ENCODE data around the gene ASCC2.

DNA sequence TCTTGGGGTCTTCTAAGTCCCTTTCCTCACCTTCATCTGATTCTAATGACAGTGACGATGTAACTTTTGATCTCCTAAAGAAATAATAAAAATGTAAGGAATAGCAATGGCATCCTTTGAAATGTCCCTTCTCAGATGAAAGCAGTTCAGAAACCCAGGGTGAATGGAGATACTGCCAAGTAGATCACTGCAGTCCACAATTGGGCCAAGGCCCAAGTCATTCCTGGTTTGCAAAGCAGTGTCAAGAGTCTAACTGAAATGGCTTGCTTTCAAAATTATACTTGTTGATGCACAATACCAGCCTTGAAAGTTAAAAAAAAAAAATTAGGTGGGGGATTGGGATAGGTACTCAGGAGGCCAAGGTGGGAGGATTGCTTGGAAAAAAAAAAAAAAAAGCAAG lies 20.4 kb downstream of the ASCC2 start:
- TF ChIP-seq, protein P1, sequence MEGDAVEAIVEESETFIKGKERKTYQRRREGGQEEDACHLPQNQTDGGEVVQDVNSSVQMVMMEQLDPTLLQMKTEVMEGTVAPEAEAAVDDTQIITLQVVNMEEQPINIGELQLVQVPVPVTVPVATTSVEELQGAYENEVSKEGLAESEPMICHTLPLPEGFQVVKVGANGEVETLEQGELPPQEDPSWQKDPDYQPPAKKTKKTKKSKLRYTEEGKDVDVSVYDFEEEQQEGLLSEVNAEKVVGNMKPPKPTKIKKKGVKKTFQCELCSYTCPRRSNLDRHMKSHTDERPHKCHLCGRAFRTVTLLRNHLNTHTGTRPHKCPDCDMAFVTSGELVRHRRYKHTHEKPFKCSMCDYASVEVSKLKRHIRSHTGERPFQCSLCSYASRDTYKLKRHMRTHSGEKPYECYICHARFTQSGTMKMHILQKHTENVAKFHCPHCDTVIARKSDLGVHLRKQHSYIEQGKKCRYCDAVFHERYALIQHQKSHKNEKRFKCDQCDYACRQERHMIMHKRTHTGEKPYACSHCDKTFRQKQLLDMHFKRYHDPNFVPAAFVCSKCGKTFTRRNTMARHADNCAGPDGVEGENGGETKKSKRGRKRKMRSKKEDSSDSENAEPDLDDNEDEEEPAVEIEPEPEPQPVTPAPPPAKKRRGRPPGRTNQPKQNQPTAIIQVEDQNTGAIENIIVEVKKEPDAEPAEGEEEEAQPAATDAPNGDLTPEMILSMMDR (IDR thresholded peaks at IDR 0.05), result no peak
- no peak for TF ChIP-seq POLR2A (IDR thresholded peaks at IDR 0.05)
